Stimulated activated naive B cell treated with anti-CD40 and anti-IgM and Interleukin-4, amounts not matched to agents 10 μg/mL and 1 μg/mL and 100 μg/mL, for 72 hours (primary cell): ENCODE results near the gene LCE2C.
A peak's percentile ranks its signal among the peaks of the same experiment; 100 is the strongest.
"Not testable (repeated sequence)": the region's sequence is repeated elsewhere in the genome, so short reads cannot be mapped to it uniquely, and the experiment has no call there.

Experiments
- ATAC-seq, 2 donors: fragments of 150-1000 bp; cut with Tn5 transposase; replicated peaks; 2 replicates each; pipeline ENCODE4 v1.10.0; 2021; ENCODE audit warnings: moderate library complexity in 1 of 2
- DNase-seq: peaks from one replicate; pipeline ENCODE4 v3.0.0; 2021
- H3K27ac Mint-ChIP-seq: one replicate; pipeline ENCODE4 v1.8.0; 2022; ENCODE audit warnings: mild to moderate bottlenecking, mixed read lengths
- H3K27me3 Mint-ChIP-seq, 2 donors: one replicate each; pipeline ENCODE4 v1.8.0; 2022; ENCODE audit warnings: mixed read lengths in 2 of 2
- H3K36me3 Mint-ChIP-seq, 2 donors: one replicate each; pipeline ENCODE4 v1.8.0; 2022; ENCODE audit warnings: mixed read lengths in 2 of 2, mild to moderate bottlenecking in 1 of 2
- H3K4me1 Mint-ChIP-seq, 2 donors: one replicate each; pipeline ENCODE4 v1.8.0; 2022; ENCODE audit warnings: mixed read lengths in 2 of 2, mild to moderate bottlenecking in 1 of 2
- H3K4me3 Mint-ChIP-seq, 2 donors: one replicate each; pipeline ENCODE4 v1.8.0; 2022; ENCODE audit warnings: mild to moderate bottlenecking in 2 of 2, mixed read lengths in 2 of 2, moderate library complexity in 1 of 2
- H3K9me3 Mint-ChIP-seq, 2 donors: one replicate each; pipeline ENCODE4 v1.8.0; 2022; ENCODE audit warnings: mixed read lengths in 2 of 2, mild to moderate bottlenecking in 1 of 2

The LCE2C gene

GRCh38 chr1:152674983-152675382, at the start of gene LCE2C:
Gene LCE2C, plus strand, starts transcription at chr1:152675279. Its CDS starts 737 bp downstream, at chr1:152676016.
- H3K36me3 Mint-ChIP-seq, H3K27ac Mint-ChIP-seq, H3K4me3 Mint-ChIP-seq, DNase-seq, H3K4me1 Mint-ChIP-seq, ATAC-seq, H3K9me3 Mint-ChIP-seq: not testable (repeated sequence)
- H3K27me3 Mint-ChIP-seq, result peaks cover 27 to 32% of the 10 kb centered on the region in 2 donors

GRCh38 chr1:152626744-152627143, 48.3 kb upstream of the LCE2C start:
- DNase-seq (no peak), ATAC-seq (no peak)
- H3K27me3 Mint-ChIP-seq, result peaks cover 53 to 54% of the 10 kb centered on the region in 2 donors

GRCh38 chr1:152630596-152630995, 44.5 kb upstream of the LCE2C start:
- H3K27me3 Mint-ChIP-seq, result peaks cover 33 to 37% of the 10 kb centered on the region in 2 donors

More at GRCh38 chr1:152626744-152627143, 48.3 kb upstream of the LCE2C start:
- H3K4me3 Mint-ChIP-seq, result no peak overlapping the region
- H3K4me1 Mint-ChIP-seq, result peaks cover 2 to 5% of the 10 kb centered on the region in 2 donors
- H3K9me3 Mint-ChIP-seq, result no peaks in the 10 kb centered on the region
- H3K36me3 Mint-ChIP-seq, result no peaks in the 10 kb centered on the region
- H3K27ac Mint-ChIP-seq, result no peak overlapping the region

GRCh38 chr1:152640351-152640750, 34.7 kb upstream of the LCE2C start:
- DNase-seq, result no peak
- Mint-ChIP-seq H3K4me1 (no peaks in the 10 kb centered on the region), H3K9me3 (peaks cover 0 to 1% of the 10 kb centered on the region in 2 donors), H3K27ac (no peak overlapping the region), H3K27me3 (peaks cover 4 to 11% of the 10 kb centered on the region in 2 donors), H3K36me3 (no peaks in the 10 kb centered on the region), H3K4me3 (no peak overlapping the region)
- no peak for ATAC-seq

More at GRCh38 chr1:152630596-152630995, 44.5 kb upstream of the LCE2C start:
- H3K4me1 Mint-ChIP-seq, result no peaks in the 10 kb centered on the region
- H3K27ac Mint-ChIP-seq, result no peak overlapping the region
- DNase-seq, result no peak
- H3K36me3 Mint-ChIP-seq, result no peaks in the 10 kb centered on the region
- peaks cover 0 to 5% of the 10 kb centered on the region in 2 donors for H3K9me3 Mint-ChIP-seq
- no peak overlapping the region for H3K4me3 Mint-ChIP-seq
- no peak for ATAC-seq

GRCh38 chr1:152643945-152644344, 31.1 kb upstream of the LCE2C start:
- DNase-seq (no peak), ATAC-seq (no peak)
- Mint-ChIP-seq H3K36me3 (no peaks in the 10 kb centered on the region), H3K9me3 (peaks cover 0 to 1% of the 10 kb centered on the region in 2 donors), H3K4me1 (no peaks in the 10 kb centered on the region), H3K27ac (no peak overlapping the region), H3K27me3 (peaks cover 13 to 27% of the 10 kb centered on the region in 2 donors), H3K4me3 (no peak overlapping the region)

GRCh38 chr1:152645146-152645545, 29.9 kb upstream of the LCE2C start:
- DNase-seq, result no peak
- ATAC-seq, result no peak
- H3K9me3 Mint-ChIP-seq, result no peaks in the 10 kb centered on the region
- H3K36me3 Mint-ChIP-seq, result no peaks in the 10 kb centered on the region
- no peaks in the 10 kb centered on the region for H3K4me1 Mint-ChIP-seq
- no peak overlapping the region for H3K27ac Mint-ChIP-seq
- peaks cover 21 to 30% of the 10 kb centered on the region in 2 donors for H3K27me3 Mint-ChIP-seq
- no peak overlapping the region for H3K4me3 Mint-ChIP-seq

GRCh38 chr1:152646656-152647055, 28.4 kb upstream of the LCE2C start:
- H3K36me3 Mint-ChIP-seq, result no peaks in the 10 kb centered on the region
- no peak overlapping the region for H3K27ac Mint-ChIP-seq
- no peaks in the 10 kb centered on the region for H3K9me3 Mint-ChIP-seq
- no peaks in the 10 kb centered on the region for H3K4me1 Mint-ChIP-seq
- ATAC-seq (no peak), DNase-seq (no peak)
- peaks cover 24 to 34% of the 10 kb centered on the region in 2 donors for H3K27me3 Mint-ChIP-seq
- H3K4me3 Mint-ChIP-seq, result no peak overlapping the region

GRCh38 chr1:152654110-152654509, 21.0 kb upstream of the LCE2C start:
- Mint-ChIP-seq H3K4me1 (peaks cover 2 to 5% of the 10 kb centered on the region in 2 donors), H3K9me3 (no peaks in the 10 kb centered on the region), H3K4me3 (no peak overlapping the region), H3K27me3 (peaks cover 17 to 18% of the 10 kb centered on the region in 2 donors), H3K27ac (no peak overlapping the region), H3K36me3 (no peaks in the 10 kb centered on the region)
- ATAC-seq (peak; percentile 72 to 77), DNase-seq (peak; percentile 42)

- H3K4me1 Mint-ChIP-seq, result peaks cover 2 to 5% of the 10 kb centered on the region in 2 donors
- H3K27me3 Mint-ChIP-seq, result peaks cover 8 to 10% of the 10 kb centered on the region in 2 donors
- no peak for ATAC-seq
- DNase-seq, result no peak
- no peaks in the 10 kb centered on the region for H3K9me3 Mint-ChIP-seq
- no peak overlapping the region for H3K4me3 Mint-ChIP-seq
- no peak overlapping the region for H3K27ac Mint-ChIP-seq
- no peaks in the 10 kb centered on the region for H3K36me3 Mint-ChIP-seq
Measured at GRCh38 chr1:152656459-152656858, 18.6 kb upstream of the LCE2C start.

- no peak for ATAC-seq
- no peaks in the 10 kb centered on the region for H3K36me3 Mint-ChIP-seq
- no peak overlapping the region for H3K4me3 Mint-ChIP-seq
- H3K27ac Mint-ChIP-seq, result no peak overlapping the region
- peaks cover 2 to 5% of the 10 kb centered on the region in 2 donors for H3K4me1 Mint-ChIP-seq
- no peak for DNase-seq
- H3K27me3 Mint-ChIP-seq, result peaks cover 8 to 12% of the 10 kb centered on the region in 2 donors
- H3K9me3 Mint-ChIP-seq, result no peaks in the 10 kb centered on the region
Measured at GRCh38 chr1:152657677-152658076, 17.4 kb upstream of the LCE2C start.

GRCh38 chr1:152658649-152659048, 16.4 kb upstream of the LCE2C start:
- peaks cover 11 to 18% of the 10 kb centered on the region in 2 donors for H3K27me3 Mint-ChIP-seq
- ATAC-seq (no peak), DNase-seq (no peak)
- peaks cover 2 to 5% of the 10 kb centered on the region in 2 donors for H3K4me1 Mint-ChIP-seq
- H3K27ac Mint-ChIP-seq, result no peak overlapping the region
- no peaks in the 10 kb centered on the region for H3K36me3 Mint-ChIP-seq
- no peaks in the 10 kb centered on the region for H3K9me3 Mint-ChIP-seq
- H3K4me3 Mint-ChIP-seq, result no peak overlapping the region

GRCh38 chr1:152663098-152663497, 12.0 kb upstream of the LCE2C start, which contains the start of gene LCE2D:
Gene LCE2D, plus strand, starts transcription at chr1:152663380. Its CDS starts 726 bp downstream, at chr1:152664106.
- Mint-ChIP-seq H3K27me3 (peaks cover 9 to 23% of the 10 kb centered on the region in 2 donors), H3K36me3 (no peaks in the 10 kb centered on the region), H3K4me3 (no peak within 1 kb of the TSS), H3K9me3 (peaks cover 0 to 2% of the 10 kb centered on the region in 2 donors), H3K4me1 (peaks cover 0 to 8% of the 10 kb centered on the region in 2 donors), H3K27ac (no peak within 1 kb of the TSS)
- ATAC-seq (no peak), DNase-seq (no peak)

- H3K4me3 Mint-ChIP-seq, ATAC-seq, H3K36me3 Mint-ChIP-seq, H3K27ac Mint-ChIP-seq, H3K9me3 Mint-ChIP-seq, H3K4me1 Mint-ChIP-seq, DNase-seq: not testable (repeated sequence)
- H3K27me3 Mint-ChIP-seq, result peaks cover 15 to 27% of the 10 kb centered on the region in 2 donors
Measured at GRCh38 chr1:152666171-152666570, 8.9 kb upstream of the LCE2C start.

- Mint-ChIP-seq H3K4me3 (no peak overlapping the region), H3K27me3 (peaks cover 13 to 27% of the 10 kb centered on the region in 2 donors), H3K27ac (no peak overlapping the region), H3K9me3 (peaks cover 0 to 2% of the 10 kb centered on the region in 2 donors), H3K4me1 (peaks cover 0 to 8% of the 10 kb centered on the region in 2 donors), H3K36me3 (no peaks in the 10 kb centered on the region)
- ATAC-seq, result no peak
- DNase-seq, result no peak
Measured at GRCh38 chr1:152667648-152668047, 7.4 kb upstream of the LCE2C start.

GRCh38 chr1:152673016-152673415, 2.1 kb upstream of the LCE2C start:
- no peaks in the 10 kb centered on the region for H3K36me3 Mint-ChIP-seq
- no peak for ATAC-seq
- peaks cover 15 to 17% of the 10 kb centered on the region in 2 donors for H3K27me3 Mint-ChIP-seq
- H3K9me3 Mint-ChIP-seq, result no peaks in the 10 kb centered on the region
- H3K4me1 Mint-ChIP-seq, result no peaks in the 10 kb centered on the region
- DNase-seq, result no peak
- H3K4me3 Mint-ChIP-seq, result no peak overlapping the region
- no peak overlapping the region for H3K27ac Mint-ChIP-seq
